ENCODE data around the gene CBX5.

GRCh38 chr12:54229624-54230212 lies 50.2 kb downstream of the CBX5 start:
- TF ChIP-seq CTCF (IDR thresholded peaks at IDR 0.05 in 8 of 11, conservative IDR thresholded peaks at IDR 0.05 in 3 of 11) (no peak), POLR2A (IDR thresholded peaks at IDR 0.05) (no peak)

Measured in spleen (tissue), 7 donors.